Keratinocyte (primary cell): Measurements from ENCODE around the gene ATF6.

Experiments
- EZH2 ChIP-seq: IDR thresholded peaks from one replicate; pipeline ENCODE4 v1.6.1; 2012; ENCODE audit warnings: inconsistent platforms, mild to moderate bottlenecking, low read length, moderate library complexity
- TF ChIP-seq, protein P1 (sequence below), 3 experiments: IDR thresholded peaks in 1 of 3; conservative IDR thresholded peaks in 1 of 3; optimal IDR thresholded peaks in 1 of 3; 2 replicates in 2 of 3; 3 replicates in 1 of 3; pipeline versions ENCODE3 to v1.5.1; 2011; ENCODE audit warnings: low read length in 3 of 3, mild to moderate bottlenecking in 3 of 3, moderate library complexity in 2 of 3, control low read depth in 1 of 3, inconsistent platforms in 1 of 3; ENCODE audit not compliant: insufficient read depth in 2 of 3; ENCODE audit errors: extremely low read depth in 1 of 3

GRCh38 chr1:161952607-161953172 is 186.6 kb downstream of the ATF6 start:
- TF ChIP-seq, protein P1, sequence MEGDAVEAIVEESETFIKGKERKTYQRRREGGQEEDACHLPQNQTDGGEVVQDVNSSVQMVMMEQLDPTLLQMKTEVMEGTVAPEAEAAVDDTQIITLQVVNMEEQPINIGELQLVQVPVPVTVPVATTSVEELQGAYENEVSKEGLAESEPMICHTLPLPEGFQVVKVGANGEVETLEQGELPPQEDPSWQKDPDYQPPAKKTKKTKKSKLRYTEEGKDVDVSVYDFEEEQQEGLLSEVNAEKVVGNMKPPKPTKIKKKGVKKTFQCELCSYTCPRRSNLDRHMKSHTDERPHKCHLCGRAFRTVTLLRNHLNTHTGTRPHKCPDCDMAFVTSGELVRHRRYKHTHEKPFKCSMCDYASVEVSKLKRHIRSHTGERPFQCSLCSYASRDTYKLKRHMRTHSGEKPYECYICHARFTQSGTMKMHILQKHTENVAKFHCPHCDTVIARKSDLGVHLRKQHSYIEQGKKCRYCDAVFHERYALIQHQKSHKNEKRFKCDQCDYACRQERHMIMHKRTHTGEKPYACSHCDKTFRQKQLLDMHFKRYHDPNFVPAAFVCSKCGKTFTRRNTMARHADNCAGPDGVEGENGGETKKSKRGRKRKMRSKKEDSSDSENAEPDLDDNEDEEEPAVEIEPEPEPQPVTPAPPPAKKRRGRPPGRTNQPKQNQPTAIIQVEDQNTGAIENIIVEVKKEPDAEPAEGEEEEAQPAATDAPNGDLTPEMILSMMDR (optimal IDR thresholded peaks at IDR 0.05 in 1 of 3, IDR thresholded peaks at IDR 0.05 in 1 of 3, conservative IDR thresholded peaks at IDR 0.05 in 1 of 3; ENCODE audit: extremely low read depth in 1 of 3, insufficient read depth in 2 of 3, low read length in 3 of 3) = no peak
- TF ChIP-seq EZH2 = no peak
